SHP77 treated with DMSO at 0.1 percent for 48 hours (cell line): ENCODE results near the gene EXOC3L1.
A peak's percentile ranks its signal among the peaks of the same experiment; 100 is the strongest.

Source experiments
- DNase-seq: peaks from one replicate; lab custom pipeline; 2025; lab: John Stamatoyannopoulos, UW

EXOC3L1 gene

DNA sequence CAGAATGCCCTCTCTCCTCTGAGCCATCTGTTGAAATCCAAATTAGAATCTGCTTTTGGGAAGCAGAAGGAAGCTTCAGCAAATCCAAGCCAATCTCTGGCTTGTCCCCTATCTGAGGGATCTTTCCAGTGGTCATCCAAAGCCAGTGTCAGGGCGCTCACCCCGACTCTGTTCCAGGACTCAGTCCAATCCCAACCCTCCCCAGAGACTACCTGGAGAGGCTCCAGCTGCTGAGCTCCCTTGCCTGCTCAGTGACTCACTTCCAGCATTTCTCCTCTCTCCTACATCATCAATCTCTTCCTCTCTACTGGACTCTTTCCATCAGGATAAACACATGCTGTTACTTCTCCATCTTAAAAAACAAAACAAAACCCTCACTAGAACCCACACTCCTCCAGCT is 8.6 kb downstream of the EXOC3L1 start:
- no peak for DNase-seq

- no peak for DNase-seq
Observed at GRCh38 chr16:67180166-67180565, 9.8 kb downstream of the EXOC3L1 start.

DNA sequence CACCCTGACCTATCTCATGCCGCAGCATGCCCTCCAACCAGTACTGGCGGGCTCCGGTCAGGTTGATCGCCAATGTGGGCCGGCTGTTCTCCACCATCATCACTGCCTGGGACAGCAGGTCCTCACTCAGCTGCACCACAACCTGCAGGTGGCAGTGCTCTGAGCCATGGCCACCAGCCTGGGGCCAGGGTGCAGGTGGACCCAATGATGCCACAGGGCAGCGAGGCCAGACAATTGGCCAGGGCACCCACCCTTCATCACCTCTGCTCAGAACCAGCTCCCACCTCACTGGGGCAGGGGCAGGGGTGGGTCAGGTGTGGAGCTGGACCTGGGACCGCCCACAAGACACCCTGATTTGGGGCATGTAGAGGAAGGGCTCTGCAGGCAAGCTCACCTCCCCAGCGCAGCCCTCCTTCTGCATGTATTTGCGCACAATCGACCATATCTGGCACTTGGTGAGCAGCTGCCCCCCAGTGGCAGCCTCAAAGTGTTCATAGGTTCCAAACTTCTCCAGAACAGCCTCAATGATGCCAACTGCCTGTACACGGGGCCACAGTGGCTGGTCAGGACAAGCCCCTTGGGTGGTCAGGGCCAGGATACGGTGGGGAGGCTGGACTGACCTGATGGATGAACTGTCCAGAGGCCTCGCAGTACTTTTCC is 10.4 kb downstream of the EXOC3L1 start:
- no peak for DNase-seq

GRCh38 chr16:67177743-67178699 is 11.9 kb downstream of the EXOC3L1 start:
- peak; percentile 28 for DNase-seq

- no peak for DNase-seq
Observed at GRCh38 chr16:67176662-67177061, 13.3 kb downstream of the EXOC3L1 start.

DNA sequence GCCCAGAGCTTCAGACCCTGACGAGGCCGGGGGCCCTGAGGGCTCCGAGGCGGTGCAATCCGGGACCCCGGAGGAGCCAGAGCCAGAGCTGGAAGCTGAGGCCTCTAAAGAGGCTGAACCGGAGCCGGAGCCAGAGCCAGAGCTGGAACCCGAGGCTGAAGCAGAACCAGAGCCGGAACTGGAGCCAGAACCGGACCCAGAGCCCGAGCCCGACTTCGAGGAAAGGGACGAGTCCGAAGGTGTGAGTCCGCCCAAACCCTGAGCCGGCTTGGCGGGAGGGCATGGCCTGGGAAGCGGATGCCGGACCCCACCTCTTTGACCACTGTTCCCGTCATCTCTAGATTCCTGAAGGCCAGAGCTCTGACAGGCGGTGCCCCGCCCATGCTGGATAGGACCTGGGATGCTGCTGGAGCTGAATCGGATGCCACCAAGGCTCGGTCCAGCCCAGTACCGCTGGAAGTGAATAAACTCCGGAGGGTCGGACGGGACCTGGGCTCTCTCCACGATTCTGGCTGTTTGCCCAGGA is 15.2 kb downstream of the EXOC3L1 start:
- DNase-seq, result no peak

DNA sequence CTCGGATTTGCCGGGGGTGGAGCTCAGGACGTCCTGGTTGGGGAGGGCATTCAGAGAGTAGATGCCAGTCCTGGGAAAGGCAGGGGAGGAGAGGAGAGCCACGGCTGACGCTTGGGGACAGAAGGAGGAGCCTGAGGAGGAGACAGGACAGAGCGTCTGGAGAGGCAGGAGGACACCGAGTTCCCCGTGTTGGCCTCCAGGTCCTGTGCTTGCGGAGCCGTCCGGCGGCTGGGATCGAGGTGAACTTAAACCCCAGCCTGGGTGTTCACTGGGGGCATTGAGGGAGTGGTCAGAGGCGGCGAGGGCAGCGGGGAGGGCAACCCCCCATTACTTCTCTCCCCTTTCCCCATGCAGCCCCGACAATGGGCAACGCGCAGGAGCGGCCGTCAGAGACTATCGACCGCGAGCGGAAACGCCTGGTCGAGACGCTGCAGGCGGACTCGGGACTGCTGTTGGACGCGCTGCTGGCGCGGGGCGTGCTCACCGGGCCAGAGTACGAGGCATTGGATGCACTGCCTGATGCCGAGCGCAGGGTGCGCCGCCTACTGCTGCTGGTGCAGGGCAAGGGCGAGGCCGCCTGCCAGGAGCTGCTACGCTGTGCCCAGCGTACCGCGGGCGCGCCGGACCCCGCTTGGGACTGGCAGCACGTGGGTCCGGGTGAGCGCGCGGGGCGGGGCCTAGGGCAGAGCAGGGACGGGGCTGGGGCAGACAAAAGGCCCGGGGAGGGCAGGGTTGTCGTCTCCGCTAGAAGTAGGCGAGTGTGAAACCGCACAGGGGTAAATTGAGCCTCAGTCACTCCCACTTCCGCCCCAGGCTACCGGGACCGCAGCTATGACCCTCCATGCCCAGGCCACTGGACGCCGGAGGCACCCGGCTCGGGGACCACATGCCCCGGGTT is 15.9 kb downstream of the EXOC3L1 start:
- DNase-seq, result peak; percentile 41

GRCh38 chr16:67173323-67173722 is 16.6 kb downstream of the EXOC3L1 start:
- no peak for DNase-seq

GRCh38 chr16:67170949-67171649 is 18.8 kb downstream of the EXOC3L1 start:
- DNase-seq, result no peak

DNA sequence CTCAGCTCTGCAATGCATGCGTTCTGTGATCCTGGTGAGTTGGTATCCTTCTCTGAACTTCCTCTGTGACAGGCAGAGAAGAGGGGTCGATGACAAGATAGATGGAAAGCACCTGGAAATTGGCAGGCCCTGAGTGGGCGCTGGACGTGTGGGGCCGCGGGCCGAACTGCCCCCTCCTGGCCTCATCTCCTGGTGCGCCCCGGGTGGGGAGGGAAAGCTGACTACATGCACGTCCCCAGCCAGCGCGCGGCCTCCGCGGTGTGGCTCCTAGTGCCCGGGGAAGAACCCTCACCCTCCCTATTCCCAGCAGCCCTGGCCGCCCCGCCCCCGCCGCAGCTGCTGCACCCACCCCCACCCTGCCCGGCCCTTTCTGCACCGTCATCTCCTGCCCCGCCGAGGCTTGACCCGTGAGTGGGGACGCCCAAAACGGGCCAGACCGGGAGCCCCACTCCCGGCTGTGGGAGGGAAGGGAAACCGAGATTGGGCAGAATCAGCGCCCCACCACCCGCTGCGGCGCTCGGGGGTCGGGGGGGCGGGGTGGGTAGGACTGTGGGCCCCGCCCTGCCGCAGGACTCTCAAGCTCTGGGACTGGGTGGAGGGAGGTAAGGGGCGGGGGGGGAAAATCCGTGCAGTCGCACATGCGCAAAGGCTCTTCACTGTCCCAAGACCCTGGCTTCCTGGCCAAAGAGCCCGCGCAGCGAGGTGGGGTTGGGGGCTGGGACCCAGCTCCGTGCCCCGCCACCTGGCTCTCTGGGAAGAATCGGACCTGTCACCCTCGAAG is 19.6 kb downstream of the EXOC3L1 start, which contains the start of gene NOL3:
Gene NOL3, plus strand, starts transcription at position 371 of the 781 bp plus-strand sequence.
- peak; percentile 71 for DNase-seq

DNA sequence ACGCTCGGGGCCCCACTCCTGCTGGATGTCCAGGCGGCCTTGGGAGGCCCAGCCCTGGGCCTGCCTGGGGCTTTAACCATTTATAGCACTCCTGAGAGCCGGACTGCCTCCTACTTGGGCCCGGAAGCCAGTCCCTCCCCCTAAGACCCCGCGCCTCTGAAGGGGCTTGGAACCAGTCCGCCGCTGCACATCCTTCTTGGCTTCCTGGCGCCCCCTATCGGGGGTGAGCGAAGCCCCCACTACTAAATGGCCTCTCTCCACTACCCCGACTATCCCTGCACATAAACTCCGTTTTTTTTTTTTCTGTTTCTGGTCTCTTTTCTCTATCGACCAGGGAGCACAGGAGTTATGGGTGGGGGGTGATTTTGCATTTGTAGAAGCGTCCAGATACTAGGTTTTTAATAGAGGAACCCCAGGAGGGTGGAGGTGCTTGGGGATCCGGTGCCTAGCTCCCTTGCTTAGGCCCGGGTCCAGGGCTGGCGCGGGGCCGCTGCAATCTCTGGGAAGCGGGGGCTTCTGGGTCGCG is 20.2 kb downstream of the EXOC3L1 start:
- DNase-seq, result peak; percentile 34

DNA sequence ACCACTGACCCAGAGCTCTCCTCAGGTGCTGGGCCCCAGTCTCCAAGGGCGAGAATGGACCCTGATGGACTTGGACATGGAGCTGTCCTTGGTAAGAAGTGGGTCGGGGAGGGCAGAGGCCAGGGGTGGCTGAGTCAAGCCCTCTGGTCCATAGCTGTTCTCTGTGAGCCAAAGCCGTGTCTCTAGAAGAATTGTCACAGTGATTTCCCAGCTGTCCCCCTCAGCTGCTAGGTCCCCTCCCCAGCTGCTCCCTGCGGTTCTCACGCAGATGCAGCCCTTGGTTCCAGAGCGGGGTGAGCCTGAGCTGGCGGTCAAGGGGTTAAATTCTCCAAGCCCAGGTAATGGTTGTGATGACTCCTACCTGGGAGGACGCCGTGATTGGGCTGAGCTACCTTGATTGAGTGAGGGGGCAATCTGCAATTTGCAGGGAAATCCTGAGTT is 20.9 kb downstream of the EXOC3L1 start:
- DNase-seq, result no peak

GRCh38 chr16:67167588-67167987 is 22.3 kb downstream of the EXOC3L1 start:
- no peak for DNase-seq

DNA sequence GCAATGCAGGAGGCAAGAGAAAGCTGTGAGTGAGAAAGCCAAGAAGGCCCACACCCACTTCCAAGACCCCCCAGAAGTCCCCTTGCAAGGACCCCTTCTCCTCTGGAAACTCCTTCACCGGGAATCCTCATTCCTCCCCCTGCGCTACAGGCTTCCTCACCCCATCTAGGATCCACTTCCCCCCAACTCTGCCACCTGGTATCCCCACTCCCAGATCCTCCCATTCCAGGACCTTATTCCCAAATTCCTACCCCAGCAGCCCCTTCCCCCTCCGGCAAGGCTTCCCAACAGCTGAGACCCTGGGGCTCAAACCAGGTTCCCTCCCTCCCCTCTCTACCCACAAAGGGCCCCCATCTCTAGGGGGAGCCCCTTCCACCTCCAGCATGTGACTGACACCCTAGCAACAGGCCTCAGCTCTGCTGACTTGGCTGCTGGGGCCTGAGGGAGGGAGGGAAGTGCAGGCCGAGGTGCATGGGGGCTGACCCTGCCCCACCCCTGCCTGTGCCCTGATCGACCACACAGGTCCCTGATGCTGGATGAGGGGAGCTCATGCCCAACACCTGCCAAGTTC is 23.3 kb downstream of the EXOC3L1 start:
- DNase-seq, result no peak

- DNase-seq, result no peak
Observed at GRCh38 chr16:67166110-67166547, 23.8 kb downstream of the EXOC3L1 start.

- no peak for DNase-seq
Observed at GRCh38 chr16:67165121-67166078, 24.5 kb downstream of the EXOC3L1 start.

- no peak for DNase-seq
Observed at GRCh38 chr16:67164599-67165061, 25.3 kb downstream of the EXOC3L1 start, which contains the start of gene HSF4. Gene HSF4 (plus strand): TSS chr16:67164745. CDS start chr16:67164812, 67 bp downstream.

GRCh38 chr16:67163999-67164558 is 25.9 kb downstream of the EXOC3L1 start:
- DNase-seq, result no peak
